Fibroblast of skin of right quadriceps (primary cell): ENCODE results near the gene MGAT4D.
A peak's percentile ranks its signal among the peaks of the same experiment; 100 is the strongest.
"Not testable (repeated sequence)": the region's sequence is repeated elsewhere in the genome, so short reads cannot be mapped to it uniquely, and the experiment has no call there.

Source experiments
- DNase-seq: peaks from one replicate; pipeline ENCODE4 v3.0.0-alpha.2; 2013

MGAT4D gene

DNA sequence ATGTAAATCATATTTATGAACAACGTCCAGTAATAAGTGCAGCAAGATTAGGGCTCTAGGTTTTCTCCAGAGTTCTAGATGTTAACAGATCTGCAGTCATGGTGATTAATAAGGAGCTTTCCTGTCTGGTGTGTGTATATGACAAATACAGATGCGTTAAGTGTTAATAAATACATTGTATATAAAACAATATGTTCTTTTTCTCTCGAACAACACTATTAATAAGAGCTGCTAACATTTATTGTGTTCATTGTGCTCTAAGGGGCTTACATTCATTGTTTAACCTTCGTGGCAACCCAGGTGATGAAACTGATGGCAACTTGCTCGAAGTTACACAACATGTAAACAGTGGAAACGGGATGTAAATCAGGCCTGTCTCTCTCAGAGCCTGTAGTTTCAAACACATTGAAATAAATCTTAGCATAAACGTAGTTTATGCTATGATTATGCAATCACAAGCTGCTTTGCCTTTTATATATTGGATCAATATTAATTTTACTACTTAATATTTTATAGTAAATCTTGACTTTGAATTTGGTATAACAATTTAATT is 70.1 kb downstream of the MGAT4D start:
- DNase-seq: peak; percentile 23

- peak; percentile 65 for DNase-seq
These were observed 70.8 kb downstream of the MGAT4D start, which contains the start of gene CLGN for GRCh38 chr4:140427106-140427918. TSS of gene CLGN (minus strand) at chr4:140427648. CDS start at chr4:140413078, 14,570 bp downstream.

DNA sequence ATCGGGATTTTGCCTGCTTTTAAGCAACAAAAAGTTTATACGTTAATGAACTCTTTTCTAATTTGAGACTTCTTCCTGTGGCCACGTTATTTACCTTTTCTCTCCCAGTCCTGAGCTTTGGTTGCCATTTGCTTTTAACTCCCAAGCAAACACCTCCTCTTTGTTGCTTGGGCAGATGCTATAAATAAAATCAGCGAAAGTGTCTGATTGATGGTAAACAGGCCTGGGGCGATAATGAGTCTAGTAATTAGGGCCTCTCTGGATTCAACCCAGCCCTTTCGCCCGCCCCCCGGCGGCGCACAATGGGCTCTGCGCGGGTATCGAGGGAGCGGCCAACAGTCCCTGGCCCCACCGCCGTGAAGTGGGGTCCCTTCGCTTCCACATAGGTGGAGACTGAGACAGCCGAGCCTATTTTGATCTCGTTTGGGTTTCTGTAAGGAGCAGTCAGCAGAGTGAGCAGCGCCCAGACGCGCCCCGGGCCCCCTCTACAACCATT is 71.4 kb downstream of the MGAT4D start:
- no peak for DNase-seq

- peak; percentile 37 for DNase-seq
These were observed 75.0 kb downstream of the MGAT4D start for GRCh38 chr4:140423106-140423505.

- DNase-seq: not testable (repeated sequence)
These were observed 84.7 kb downstream of the MGAT4D start for GRCh38 chr4:140413130-140413969.

DNA sequence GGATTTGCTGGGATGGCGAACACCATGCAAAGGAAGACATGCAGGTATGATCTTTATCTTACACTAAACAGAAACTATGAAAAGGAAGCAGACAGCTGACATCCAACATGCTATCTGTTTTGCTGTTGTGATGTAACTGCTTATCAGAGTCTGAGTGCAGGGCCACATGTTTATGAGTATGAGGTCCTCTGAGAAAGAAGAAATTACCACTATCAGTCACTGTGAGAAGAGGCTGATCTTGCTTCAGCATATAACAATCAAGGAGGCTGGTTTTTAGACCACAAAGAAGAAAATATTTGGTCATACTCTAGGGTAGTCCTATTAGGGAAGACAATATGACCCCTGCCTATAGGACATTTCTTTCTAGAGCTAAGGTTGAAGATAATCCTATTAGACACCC is 89.1 kb downstream of the MGAT4D start:
- DNase-seq: no peak

DNA sequence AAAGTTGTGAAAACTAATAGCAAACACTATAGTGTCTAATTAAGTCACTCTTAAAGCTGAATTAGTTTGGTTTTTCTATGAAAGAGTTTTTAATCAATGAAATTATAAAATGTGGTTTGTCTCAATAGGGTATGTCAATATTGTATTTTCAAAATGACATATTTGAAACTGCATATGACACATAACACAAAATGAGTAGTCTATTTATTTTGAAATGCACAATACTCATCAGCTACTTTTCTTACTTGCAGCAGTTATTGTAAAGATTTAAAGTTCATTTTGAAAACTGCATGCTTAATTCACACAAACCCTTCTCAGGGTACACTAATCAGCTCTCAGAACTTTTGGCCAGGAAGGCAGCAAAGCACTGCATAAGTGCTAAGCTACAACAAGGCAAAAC is 91.8 kb downstream of the MGAT4D start:
- no peak for DNase-seq

- no peak for DNase-seq
These were observed 98.0 kb downstream of the MGAT4D start for GRCh38 chr4:140400111-140400510.

DNA sequence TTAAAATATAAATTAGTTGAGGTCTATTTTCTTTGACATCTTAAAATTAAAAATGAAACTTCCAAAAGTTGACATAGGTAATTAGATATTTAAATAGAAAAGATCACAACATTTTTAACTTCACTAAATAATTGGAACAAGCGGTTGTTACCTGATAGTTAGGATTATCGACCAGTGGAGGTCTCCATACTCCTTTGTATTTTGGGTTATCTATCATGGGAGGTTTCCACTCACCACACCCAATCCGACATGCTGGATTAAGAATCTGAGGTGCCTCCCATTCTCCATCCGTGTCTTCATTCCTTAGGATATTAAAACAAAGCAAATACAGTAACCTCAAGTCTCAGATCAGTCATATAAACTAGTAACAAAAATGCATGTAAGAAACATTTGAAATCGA is 102.4 kb downstream of the MGAT4D start:
- no peak for DNase-seq
